HG03196 (cell line): ENCODE measurements around the gene TRERF1.
A peak's percentile ranks its signal among the peaks of the same experiment; 100 is the strongest.

ENCODE experiments used
- ATAC-seq: cut with Tn5 transposase; IDR thresholded peaks from one replicate; pipeline ENCODE4 v1.9.1; 2021; ENCODE audit not compliant: unreplicated experiment

TRERF1 gene

DNA sequence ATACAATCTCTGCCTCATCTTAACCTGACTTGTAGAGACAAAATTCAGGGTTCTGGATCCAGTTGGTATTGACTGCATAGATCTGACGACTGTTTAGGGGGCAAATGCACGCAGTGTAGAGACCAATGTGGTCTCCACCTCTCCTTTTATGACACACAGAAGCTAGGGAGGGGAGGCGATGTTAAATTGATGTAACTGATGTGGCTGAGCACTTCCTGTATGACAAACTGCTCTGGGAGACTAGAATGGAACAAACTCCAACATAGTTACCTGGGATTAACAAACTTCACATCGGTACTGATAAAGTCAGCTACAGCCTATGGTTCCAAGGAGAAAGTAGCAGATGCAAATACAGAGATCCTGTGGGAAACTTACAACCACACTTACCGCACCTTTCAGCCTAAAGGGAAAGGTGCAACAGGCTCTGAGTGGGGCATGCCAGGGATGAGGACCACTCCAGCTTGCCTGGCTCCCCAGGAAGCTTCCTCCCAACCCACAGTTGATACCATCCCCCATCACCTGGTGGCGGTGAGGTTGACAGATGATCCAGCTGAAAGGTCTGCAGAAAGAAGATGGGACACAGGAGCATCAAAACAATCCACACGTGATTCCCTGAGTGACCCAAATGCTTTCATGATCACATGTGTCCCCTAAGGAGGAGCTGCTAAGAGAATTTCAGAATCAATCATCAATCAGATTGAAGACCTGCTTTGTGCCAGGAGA, 173.4 kb downstream of the TRERF1 start:
- no peak for ATAC-seq

DNA sequence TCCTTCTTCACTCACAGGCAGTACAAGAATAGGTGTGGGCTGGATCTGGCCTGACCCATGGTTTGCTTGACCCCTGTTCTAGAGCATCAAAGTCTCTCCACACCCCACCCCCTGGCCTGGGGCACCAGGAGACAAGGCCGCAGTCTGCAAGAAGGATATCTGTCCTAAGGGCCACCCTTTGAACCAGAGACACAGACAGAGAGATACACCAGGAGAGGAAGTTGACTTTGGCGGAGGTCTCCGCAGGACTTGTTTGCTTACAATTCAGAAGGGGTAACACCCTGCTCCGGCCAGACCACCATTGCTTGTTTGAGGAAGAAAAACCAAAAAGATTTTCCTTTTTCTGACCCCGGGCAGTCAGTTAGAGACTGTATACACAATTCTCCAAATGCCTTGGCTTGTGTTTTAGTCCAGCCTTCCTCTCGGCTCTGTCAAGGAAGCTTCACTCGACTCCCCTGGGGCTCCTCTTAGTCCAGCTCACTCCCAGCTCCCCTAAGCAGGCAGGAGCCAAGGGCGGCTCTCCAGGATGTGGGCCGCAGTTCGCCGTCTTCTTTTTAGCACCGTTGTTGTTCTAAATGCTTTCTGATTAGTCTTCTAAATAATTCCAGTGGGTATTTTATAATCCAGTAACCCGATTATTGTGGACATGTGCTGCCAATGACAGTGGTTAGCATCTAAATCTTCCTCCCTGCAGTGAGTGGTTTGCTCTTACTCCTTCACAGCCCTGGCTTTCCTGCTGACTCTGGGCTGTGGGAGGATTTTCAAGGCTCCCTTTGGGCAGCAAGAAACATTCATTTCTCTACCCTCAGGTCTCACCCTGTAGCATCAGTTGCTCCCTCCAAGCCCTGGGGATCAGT, 175.5 kb downstream of the TRERF1 start:
- ATAC-seq = no peak

DNA sequence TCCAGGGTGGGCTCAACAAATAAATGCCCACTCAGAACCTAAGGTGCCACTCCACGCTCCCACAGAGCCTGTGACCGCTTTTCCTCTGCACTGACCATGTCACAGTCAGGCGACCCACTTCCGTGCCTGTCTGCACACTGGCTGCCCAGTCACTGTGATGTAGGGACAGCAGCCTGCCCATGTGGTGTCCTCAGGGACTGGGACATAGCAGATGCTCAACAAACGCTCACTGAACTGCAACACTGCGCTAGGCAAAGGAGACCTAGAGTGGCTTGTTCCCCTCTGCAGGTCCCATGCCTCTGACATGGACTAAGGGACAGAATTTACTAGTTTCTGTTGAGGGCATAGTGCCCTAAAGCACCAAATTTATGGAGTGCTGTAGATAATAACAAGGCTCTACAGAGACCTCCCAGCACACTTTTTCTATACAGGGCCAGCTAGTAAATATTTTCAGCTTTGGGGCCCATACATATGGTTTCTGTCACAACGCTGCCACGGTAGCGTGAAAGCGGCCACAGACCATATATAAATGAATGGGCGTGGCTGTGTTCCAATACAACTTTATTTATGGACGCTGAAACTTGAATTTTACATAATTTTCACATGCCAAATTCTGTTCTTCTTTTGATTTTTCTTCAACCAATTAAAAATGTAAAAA, 176.2 kb downstream of the TRERF1 start:
- no peak for ATAC-seq

DNA sequence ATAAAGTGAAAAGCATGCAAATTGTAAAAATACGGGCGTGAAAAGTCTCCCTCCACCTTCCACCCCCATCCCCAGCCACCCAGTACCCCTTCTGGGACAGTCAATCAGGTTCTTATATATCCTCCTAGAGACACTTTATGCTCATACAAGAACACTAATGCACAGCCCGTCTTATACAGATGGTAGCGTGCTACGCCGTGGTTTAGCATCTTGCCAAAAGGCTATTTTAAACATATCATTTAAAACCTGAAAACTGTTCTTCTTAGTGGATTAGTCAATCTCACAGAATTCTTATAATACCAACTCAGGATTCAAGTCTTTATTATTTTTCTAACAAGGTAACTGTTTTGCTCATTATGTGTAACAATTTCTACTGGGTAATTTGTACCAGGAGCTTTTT, 176.8 kb downstream of the TRERF1 start:
- no peak for ATAC-seq

DNA sequence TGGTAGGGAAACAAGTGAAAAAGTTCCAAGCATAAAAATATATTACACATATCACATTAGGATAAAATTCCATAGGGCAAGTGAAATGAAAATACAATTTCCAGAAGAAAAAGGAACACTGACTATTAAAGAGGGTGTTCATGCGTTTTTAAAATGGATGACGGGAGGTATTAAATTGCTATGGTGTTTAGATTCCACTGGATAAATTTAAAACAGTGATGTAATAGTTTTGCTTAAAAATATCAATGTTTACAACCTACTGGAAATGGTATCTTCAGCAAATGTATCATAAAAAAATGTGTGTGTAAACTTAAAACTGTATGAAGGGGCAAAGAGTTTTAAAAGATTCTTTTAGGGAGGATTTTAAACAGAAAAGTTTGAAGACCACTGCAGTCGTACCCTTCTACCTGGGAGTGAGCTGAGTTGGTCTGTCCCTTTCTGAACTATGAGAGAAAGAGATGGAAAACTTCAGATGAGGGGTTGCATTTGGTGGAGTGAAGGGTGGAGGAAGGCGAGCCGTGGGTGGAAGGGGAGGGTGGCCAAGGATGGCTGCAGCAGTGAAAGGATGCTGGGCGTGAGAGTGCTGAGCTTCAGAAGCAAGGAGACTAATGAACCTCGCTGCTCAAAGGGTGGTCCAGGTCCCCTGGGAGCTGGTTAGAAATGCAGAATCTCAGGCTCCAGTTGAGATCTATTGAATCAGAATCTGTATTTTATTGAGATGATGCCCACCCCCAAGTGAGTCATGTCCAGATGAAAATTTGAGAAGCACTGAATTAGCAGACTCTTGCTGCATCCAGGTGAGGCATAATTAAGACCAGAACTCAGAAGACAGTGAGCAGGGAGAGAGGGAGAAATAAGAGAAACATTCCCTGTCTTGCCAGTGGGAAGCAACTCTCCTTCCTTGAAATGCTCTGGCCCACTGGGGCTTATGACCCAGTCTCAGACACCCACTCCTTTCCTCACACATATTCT, 179.6 kb downstream of the TRERF1 start:
- no peak for ATAC-seq

- peak; percentile 25 for ATAC-seq
These were observed 181.7 kb downstream of the TRERF1 start for GRCh38 chr6:42269974-42270510.

GRCh38 chr6:42269553-42269952, 182.2 kb downstream of the TRERF1 start:
- peak; percentile 84 for ATAC-seq

DNA sequence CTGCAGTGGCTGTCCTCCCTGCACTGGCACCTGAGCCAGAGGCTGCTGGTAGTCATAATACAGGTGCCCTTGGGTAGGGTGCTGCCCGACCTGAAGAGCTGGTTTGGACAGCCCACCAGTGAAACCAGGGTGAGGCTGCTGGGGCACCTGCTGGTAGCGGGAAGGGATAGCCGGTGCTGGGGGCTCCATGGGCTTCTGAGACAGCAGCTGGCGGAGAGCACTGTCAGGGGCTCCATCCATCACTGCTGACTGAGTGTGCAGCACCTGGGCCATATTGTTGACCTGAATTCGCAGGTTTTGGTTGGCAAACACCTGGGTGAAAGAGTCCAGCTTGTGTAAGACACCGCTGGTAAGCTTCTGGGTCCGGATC, 182.9 kb downstream of the TRERF1 start:
- no peak for ATAC-seq

DNA sequence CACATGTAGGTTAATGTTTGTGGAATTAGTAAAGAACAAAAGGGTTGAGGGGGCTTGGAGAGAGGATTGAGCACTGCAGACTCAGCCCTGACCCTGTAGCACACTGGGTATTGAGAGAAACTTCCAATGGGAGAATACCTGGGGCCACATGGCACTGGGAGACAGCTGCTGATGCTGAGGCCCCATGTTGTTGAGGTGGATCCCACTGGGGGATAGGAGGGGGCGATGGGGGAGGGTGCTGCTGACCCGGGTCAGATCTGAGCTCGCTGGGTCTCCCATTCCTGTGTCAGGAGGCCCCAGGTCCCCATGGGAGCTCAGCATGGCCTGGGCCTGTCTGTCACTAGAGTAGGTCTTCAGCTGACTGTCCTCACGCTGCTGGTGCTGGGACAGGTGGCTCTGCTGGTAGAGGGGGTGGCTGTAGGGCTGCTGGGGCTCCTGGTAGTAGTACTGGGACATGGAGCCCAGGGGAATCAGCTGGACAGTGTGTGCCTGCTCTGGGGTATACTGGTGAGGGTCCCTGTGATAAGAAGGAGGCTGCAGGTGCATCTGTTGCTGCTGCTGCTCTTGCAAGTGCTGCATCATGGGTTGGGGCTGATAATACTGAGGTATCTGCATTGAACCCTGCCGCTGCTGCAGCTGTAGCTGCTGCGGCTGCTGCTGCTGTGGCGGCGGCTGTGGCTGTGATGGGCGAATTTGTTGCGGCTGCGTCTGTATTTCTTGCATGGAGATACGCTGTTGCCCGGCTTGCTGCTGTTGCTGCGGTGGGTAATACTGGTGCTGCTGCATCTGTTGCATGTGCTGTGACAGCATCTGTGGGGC, 183.5 kb downstream of the TRERF1 start:
- ATAC-seq = no peak

DNA sequence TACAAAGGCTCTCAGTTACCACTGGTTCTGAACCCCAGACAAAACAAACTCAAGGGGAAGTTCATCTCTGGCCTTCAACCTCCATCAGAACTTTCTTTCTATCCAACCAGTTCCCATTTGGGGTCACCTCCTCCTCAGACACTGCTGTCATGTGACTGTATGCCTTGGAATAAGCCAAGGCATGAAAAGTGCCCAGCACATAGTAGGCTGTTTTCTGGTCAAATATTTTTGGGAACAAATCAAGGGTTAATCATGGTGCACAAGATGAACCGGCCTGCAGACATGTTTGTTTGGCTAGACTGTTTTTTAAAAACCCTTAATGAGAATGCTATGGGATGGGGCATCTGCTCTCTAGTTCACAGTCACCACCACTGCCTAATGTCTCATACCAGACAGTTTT, 185.2 kb downstream of the TRERF1 start:
- ATAC-seq = no peak

GRCh38 chr6:42264852-42265390, 186.8 kb downstream of the TRERF1 start:
- no peak for ATAC-seq

- no peak for ATAC-seq
These were observed 187.4 kb downstream of the TRERF1 start for GRCh38 chr6:42264162-42264851.

DNA sequence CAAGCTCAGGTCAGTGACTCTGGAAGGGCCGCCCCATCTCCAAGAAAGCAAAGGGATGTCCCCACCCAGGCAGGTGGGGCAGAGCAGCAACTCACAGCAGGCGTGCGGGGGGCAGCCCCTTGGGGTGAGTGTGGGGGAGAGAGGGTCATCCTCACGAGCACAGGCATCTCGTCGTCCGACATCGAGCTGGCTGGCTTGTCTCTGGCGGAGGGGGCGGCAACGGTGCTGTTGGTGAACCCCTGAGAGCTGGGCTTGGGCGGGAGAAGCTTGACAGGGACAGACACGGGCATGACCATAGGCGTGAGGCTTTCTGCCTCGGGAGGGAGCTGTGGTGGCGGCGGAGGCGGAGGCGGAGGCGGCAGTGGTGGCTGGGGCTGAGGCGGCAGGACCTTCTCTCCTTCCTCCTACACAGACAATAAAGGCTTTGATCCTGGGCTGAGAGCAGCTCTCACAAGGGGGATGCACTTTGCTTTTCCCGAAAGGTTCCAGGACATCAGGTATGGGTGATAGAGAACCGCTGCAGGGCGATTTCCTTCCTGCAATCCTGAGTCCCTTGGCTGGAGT, 188.5 kb downstream of the TRERF1 start:
- ATAC-seq = no peak

DNA sequence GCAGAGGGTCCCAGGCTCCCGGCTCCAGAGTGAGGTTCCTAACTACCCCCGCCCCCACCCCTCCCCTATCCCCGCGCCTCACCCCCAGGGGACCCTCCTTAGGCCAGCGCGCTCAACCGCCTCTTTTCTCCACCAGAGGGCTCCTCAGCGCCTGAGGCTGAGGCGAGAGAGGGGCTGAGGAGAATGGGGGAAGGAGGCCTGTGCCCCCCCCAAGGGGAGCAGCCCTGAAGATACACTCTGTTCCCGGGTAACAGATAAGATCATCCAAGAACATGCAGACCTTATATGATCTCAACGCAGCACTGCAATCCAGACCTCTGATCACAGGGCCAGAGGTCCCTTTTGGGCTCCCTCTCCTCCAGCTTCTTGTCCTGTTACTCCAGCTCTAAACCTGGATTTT, 190.8 kb downstream of the TRERF1 start:
- ATAC-seq = no peak

GRCh38 chr6:42260396-42260888, 191.3 kb downstream of the TRERF1 start:
- ATAC-seq = no peak

DNA sequence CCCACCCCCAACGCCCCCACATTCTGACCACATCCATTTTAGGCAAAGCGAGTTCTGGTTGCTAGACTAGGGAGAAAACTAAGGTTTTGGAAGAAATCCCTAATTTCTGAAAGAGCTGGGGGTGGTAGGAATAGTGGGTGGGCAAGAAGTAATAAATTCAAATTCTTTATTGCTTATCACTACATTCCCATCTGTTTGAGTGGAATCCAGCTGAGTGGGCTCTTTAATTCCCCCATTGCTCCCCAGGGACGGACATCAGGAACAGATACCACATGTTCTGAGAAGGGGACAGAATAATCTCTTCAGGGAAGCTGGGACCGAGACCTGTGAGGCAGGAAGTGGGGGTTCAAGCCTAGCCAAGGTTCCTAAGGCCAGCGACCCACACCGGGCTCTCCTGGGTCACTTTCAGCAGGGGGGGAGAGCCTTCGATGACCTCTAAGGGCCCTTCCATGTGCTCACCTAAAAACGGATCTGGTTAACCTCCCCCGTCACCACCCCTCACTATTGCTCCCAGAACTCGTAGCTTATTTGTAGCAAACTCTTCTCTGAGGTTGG, 191.8 kb downstream of the TRERF1 start:
- no peak for ATAC-seq

- no peak for ATAC-seq
These were observed 192.4 kb downstream of the TRERF1 start for GRCh38 chr6:42259286-42259685.

GRCh38 chr6:42257614-42258013, 194.1 kb downstream of the TRERF1 start:
- no peak for ATAC-seq
